CD4-positive, alpha-beta T cell treated with Interferon alpha-2 for 1 hour (primary cell): Measurements from ENCODE around the gene MZT2A.
A peak's percentile ranks its signal among the peaks of the same experiment; 100 is the strongest.
"Not testable (repeated sequence)": the region's sequence is repeated elsewhere in the genome, so short reads cannot be mapped to it uniquely, and the experiment has no call there.

Experiments
- DNase-seq, 2 donors: peaks; one replicate each; pipeline ENCODE4 v3.0.0-alpha.2; 2020 to 2022

Gene MZT2A

GRCh38 chr2:131490616-131491468 is 1.4 kb downstream of the MZT2A start:
- peak in 1 of 2 donors; percentile 34 for DNase-seq

GRCh38 chr2:131488306-131489205 is 3.6 kb downstream of the MZT2A start:
- DNase-seq, result no peak

- DNase-seq, result not testable (repeated sequence)
These were observed 5.8 kb downstream of the MZT2A start for GRCh38 chr2:131486201-131486902.

- not testable (repeated sequence) for DNase-seq
These were observed 7.2 kb downstream of the MZT2A start for GRCh38 chr2:131484906-131485460.

- not testable (repeated sequence) for DNase-seq
These were observed 8.0 kb downstream of the MZT2A start for GRCh38 chr2:131483981-131484820.

- DNase-seq, result not testable (repeated sequence)
These were observed 9.6 kb downstream of the MZT2A start for GRCh38 chr2:131482506-131483155.

GRCh38 chr2:131480351-131480750 is 11.8 kb downstream of the MZT2A start:
- DNase-seq, result not testable (repeated sequence)

- DNase-seq, result not testable (repeated sequence)
These were observed 13.2 kb downstream of the MZT2A start for GRCh38 chr2:131478850-131479461.

- not testable (repeated sequence) for DNase-seq
These were observed 13.9 kb downstream of the MZT2A start for GRCh38 chr2:131478074-131478849.

GRCh38 chr2:131477227-131477626 is 15.0 kb downstream of the MZT2A start:
- not testable (repeated sequence) for DNase-seq

GRCh38 chr2:131476363-131476762 is 15.8 kb downstream of the MZT2A start:
- not testable (repeated sequence) for DNase-seq

GRCh38 chr2:131475831-131476230 is 16.4 kb downstream of the MZT2A start, which contains the start of gene TUBA3D:
Gene TUBA3D, plus strand, starts transcription at chr2:131476119. Its CDS starts 81 bp downstream, at chr2:131476200.
- DNase-seq, result no peak

- not testable (repeated sequence) for DNase-seq
These were observed 18.9 kb downstream of the MZT2A start for GRCh38 chr2:131473266-131473665.

- not testable (repeated sequence) for DNase-seq
These were observed 20.6 kb downstream of the MZT2A start for GRCh38 chr2:131471624-131472023.

- not testable (repeated sequence) for DNase-seq
These were observed 21.3 kb downstream of the MZT2A start for GRCh38 chr2:131470944-131471343.

- not testable (repeated sequence) for DNase-seq
These were observed 24.5 kb downstream of the MZT2A start for GRCh38 chr2:131467722-131468121.

- DNase-seq, result not testable (repeated sequence)
These were observed 37.3 kb downstream of the MZT2A start for GRCh38 chr2:131454914-131455313.

- DNase-seq, result not testable (repeated sequence)
These were observed 40.8 kb downstream of the MZT2A start for GRCh38 chr2:131451265-131451949.

GRCh38 chr2:131447981-131448380 is 44.2 kb downstream of the MZT2A start:
- not testable (repeated sequence) for DNase-seq
